ENCODE data around the gene RAPGEF1.
"Not testable (repeated sequence)": the region's sequence is repeated elsewhere in the genome, so short reads cannot be mapped to it uniquely, and the experiment has no call there.

RAPGEF1 gene

GRCh38 chr9:131690941-131691573, 48.8 kb downstream of the RAPGEF1 start:
- DNase-seq (ENCODE audit: low read depth, low spot score): no peak

DNA sequence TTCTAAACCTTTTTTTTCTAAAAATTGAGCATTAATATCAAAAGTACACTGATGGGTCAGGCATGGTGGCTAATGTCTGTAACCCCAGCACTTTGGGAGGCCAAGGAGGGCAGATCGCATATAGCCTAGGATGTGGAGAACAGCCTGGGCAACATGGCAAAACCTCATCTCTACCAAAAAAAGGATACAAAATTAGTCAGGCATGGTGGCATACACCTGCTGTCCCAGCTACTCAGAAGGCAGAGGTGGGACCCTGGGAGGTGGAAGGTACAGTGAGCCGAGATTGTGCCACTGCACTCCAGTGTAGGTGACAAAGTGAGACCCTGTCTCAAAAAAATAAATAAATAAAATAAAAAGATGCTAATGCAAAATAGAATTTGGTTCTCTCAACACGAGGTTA, 49.4 kb downstream of the RAPGEF1 start:
- DNase-seq (ENCODE audit: low read depth, low spot score): no peak

DNA sequence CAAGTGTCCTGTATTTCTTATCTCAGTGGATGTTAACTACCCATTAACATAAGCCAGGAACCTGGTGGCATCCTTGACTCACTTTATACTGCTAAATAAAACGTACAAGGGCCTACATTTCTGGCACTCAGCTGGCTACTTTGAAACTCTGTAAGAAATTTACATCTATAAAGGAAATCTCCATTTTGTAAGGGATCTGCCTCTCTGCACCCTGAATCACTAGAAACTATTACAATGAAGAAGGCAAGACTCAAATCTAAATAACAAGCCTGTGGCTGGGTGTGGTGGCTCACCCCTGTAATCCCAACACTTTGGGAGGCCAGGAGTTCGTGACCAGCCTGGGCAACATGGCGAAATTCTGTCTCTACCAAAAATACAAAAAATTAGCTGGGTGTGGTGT, 51.5 kb downstream of the RAPGEF1 start:
- DNase-seq (ENCODE audit: low read depth, low spot score): no peak

DNA sequence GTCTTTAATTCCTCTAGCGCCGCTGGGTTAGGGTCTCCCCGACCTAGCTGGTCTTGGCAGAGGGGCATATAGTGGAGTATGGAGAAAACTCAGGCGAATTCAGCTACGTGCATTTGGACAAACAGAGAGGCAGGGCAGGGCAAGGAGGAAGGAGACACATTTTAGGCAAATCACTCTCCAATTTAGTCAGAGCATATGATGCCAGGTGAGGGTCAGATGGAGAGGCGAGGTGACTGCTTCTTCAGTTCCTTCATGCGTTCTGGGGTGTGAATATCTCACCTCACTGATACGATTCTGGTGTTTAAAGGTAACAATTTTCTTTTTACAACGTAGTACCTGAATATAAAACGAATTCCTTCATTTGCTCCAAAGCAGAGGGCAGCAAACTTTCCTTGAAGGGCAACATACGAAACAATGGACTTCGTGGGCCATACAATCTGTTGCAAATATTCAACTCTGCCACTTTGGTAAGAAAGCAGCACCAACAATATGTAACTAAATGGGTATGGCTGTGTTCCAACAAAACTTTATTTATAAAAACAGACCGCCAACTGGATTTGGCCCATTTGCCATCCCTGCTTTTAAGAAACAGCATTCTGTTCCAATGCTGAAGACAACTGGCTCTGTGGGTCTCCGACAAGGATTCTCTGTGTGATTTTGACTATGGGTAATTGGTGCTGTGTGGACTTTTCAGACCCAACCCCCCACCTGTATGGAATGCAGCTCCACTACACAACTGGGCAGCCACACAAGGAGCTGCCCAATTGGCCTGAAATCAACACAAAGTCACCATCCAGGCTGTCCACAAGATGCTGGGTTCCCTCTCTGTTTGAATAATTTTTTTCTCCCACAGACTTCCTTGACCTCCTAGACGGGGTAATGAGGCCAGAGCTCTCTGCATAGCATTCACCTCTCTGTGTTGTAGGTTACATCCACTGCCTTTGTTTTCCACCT, 53.8 kb downstream of the RAPGEF1 start:
- DNase-seq (ENCODE audit: low read depth, low spot score): no peak

- DNase-seq (ENCODE audit: low read depth, low spot score): not testable (repeated sequence)
Observed at GRCh38 chr9:131683094-131683493, 56.8 kb downstream of the RAPGEF1 start.

- DNase-seq (ENCODE audit: low read depth, low spot score): no peak
Observed at GRCh38 chr9:131682261-131682660, 57.6 kb downstream of the RAPGEF1 start.

DNA sequence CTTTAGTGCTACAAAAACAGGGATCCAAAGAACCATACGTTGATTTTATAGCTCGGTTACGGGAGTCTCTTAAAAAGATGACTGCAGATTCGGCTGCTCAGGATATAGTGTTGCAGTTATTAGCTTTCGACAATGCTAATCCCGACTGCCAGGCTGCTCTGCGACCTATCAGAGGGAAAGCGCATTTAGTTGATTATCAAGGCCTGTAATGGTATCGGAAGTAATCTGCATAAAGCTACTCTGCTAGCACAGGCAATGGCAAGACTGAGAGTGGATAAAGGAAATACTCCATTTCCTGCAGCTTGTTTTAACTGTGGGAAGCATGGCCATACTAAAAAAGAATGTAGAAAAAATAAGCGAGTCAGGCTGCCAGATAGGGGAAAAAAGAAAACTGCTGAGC, 58.0 kb downstream of the RAPGEF1 start:
- DNase-seq (ENCODE audit: low read depth, low spot score): not testable (repeated sequence)

DNA sequence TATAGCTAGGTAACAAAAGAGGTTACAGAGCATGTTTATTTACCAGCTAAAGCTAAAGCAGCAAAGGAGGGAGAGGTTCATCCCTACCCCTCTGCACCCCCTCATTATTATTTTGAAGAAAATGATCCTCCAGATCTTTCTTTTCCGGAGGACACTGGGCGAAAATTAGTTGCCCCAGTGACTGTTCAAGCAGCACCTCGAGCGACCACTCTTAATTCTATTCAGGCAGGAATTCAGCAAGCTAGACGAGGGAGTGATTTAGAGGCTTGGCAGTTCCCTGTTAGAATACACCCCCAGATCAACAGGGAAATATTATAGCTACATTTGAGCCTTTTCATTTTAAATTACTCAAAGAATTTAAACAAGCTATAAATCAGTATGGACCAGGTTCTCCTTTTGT, 58.8 kb downstream of the RAPGEF1 start:
- DNase-seq (ENCODE audit: low read depth, low spot score): not testable (repeated sequence)

- no peak for DNase-seq (ENCODE audit: low read depth, low spot score)
Observed at GRCh38 chr9:131679261-131680020, 60.4 kb downstream of the RAPGEF1 start.

- DNase-seq (ENCODE audit: low read depth, low spot score): no peak
Observed at GRCh38 chr9:131678499-131679111, 61.3 kb downstream of the RAPGEF1 start.

DNA sequence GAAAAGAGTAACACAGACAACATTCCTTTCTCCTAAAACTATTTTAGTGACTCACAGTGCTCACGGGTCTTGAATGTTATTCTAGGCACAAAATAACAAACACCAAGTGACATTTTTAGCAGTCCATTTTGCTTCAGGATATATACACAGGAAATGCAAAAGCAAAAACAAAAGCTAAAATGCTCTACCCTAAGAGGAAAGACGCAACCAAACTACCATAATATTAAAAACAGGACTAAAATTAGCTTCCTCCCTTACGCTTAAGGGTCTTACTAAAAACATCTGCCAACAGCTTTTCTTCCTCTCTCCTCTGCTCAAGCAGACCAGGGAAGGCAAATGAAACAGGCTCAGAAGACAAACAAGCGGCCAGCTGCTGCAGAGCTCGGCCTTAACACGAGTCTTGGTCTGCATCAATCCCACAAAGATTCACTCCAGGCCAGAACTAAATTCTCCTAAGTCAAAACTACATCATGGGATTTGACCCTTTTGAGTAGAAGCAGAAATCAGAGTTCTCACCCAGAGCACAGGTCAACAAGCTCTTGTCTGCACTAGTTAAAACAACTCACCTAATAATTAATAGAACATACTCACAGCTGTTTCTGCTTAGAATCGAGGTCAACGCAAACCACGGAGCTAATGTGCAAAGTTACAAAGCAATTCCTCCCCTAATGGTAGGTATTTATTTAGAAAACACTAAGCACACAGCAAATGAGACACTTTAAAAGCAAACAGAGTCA, 62.3 kb downstream of the RAPGEF1 start:
- no peak for DNase-seq (ENCODE audit: low read depth, low spot score)

GRCh38 chr9:131677049-131677443, 62.8 kb downstream of the RAPGEF1 start:
- no peak for DNase-seq (ENCODE audit: low read depth, low spot score)

DNA sequence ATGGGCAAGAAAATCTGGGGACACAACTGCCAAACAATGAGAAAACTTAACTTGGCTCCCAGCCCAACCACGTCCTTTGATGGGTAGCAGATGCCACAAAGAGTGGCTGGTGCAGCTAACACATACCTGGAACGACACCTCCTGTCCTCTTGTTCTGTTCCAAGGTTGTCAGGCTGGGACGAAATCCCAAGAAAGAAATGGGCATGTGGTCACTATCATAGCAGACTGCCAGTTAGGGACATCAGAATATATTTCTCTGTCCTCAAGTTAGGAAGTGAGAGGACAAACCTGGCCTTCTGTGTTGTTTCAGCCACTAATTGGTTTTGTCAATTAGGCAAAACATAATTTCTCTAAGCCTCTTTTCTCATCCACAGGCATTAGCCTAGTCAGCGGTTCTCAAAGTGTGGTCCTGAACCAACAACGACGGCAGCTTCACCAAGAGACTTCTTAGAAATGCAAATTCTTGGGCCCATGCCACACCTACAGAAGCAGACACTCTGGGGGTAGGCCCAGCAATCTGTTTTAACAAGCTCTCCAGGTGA, 63.4 kb downstream of the RAPGEF1 start:
- no peak for DNase-seq (ENCODE audit: low read depth, low spot score)

GRCh38 chr9:131675437-131676022, 64.3 kb downstream of the RAPGEF1 start:
- no peak for DNase-seq (ENCODE audit: low read depth, low spot score)

DNA sequence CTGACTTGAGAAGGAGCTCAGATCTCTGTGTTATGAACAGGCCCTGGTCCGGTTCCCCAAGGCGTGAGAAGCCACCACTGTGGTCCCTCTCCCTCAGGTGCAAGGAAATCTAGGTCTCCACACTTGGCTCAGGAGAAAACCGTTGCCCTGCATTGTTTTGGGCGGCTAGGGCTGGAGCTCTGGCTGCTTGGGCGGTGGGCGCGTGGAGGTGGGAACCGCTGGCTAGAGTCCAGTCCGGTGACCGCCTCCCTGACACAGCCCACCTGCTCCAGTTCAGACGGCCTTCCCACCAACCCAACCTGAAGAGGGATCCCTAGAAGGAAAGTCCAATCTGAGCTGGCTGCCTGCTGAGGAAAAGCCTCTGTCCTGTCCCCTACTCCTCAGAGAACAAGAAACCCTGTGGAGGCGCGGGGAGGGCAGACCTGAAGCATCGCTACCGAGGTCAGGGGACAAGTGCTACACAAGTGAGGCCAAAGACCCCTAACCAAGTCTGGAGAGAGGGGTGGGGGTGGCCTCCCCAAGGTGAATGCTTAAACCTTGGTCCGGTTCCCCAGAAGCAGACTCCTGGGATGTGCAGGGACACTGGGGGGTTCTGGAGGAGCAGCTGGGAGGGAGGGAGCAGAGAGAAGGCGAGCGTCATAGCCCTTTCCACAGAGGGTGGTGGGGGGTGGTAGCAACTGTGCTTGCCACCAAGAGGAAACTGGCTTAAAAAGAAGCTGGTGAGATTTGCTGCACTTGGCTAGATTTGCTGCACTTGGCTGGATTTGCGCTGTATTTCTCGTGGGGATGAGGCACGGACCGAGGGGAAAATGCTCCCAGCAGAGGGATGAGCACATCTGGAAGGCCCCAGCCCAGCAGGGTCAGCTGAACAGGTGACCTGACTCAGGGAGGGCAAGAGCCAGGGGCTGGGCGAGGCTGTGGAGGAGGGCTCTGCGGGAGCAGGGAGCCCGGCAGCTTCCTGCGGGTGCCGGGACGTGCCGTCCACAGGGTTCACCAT, 65.2 kb downstream of the RAPGEF1 start:
- DNase-seq (ENCODE audit: low read depth, low spot score): no peak

DNA sequence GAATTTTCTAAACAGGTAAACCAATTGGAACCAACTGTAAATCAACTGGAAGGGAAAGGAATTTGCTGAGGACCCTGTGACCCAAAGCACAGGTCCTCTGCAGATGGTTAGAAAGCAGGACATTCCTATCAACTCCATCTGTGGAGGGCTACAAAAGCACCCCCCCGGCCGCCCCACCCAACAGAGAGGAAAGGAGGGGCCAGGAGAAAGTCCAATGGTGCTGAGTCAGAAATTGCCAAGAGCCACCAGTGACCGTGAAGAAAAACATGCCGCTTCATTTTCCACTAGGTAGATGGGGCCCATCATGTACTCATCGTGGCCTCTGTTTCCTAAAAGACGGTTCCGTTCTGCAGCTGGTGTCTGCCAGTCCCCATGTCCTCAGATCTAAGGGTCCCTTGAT, 66.3 kb downstream of the RAPGEF1 start:
- no peak for DNase-seq (ENCODE audit: low read depth, low spot score)

DNA sequence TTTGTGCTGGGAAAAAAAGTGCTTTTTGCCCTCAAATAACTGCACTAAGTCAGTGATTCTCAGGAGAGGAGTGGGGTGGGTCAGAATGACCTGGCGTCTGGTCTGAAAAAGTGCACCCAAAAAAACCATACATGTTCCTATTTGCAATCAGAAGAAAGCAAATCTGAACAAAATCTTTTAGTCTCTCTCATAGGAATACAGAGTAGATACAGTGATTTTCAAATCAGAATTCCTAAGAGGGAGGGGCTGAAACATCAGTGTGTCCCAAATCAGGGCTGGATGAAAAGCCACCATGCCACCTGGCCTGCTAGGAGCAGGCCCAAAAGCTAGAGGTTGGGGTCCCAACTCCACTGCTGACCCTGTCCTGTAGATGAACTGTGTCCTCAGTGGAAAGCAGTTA, 66.8 kb downstream of the RAPGEF1 start:
- DNase-seq (ENCODE audit: low read depth, low spot score): no peak

DNA sequence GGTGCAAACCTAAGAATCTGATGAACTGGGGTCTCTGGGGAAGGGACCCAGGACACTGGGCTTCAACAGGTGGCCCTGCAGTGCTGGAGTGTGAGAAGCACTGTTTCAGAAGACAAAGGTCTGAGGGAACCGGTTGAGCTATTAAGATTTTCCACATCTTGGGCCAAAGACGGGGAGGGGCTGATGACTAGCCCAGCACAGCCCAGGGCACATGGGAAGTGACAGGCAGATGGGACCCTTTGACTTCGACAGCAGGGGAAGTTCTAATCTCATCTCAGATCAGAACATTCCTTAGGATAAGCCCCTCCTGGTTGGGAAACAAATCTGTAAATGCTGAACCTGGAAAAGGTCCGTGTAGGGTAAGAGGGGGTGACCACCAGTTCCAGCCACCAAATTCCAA, 67.4 kb downstream of the RAPGEF1 start:
- no peak for DNase-seq (ENCODE audit: low read depth, low spot score)

DNA sequence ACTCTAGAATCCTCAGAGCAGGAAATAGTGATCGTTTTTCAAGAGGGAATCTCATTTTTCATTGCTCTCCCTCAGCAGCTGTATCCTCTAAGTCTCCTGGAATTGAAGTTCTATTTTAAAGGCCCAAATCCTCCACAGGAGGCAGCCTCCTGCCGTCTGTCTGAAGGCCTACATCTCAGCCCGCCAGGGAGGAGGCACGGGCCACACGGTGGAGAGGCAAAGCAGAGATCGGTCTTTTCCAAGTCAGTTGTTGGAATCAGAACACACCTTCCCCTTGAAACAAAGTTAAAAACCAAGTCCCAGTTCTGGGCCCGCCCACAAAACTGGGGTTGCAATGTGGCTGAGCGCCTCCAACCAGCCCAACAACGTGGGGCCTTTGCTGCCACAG, 68.7 kb downstream of the RAPGEF1 start:
- no peak for DNase-seq (ENCODE audit: low read depth, low spot score)

Data from iPS DF 19.7 (cell line).